Panc1 (cell line): ENCODE data around the gene CYB5RL. TPM values are rescaled to one million over a fixed set of nuclear protein-coding genes. Genes with fewer than 3 reads are reported as not detected.

Experiments
- ATAC-seq: fragments of 200-7000 bp; cut with Tn5 transposase; 2 replicates; pipeline ENCODE4 v1.9.1; 2020; ENCODE audit warnings: mild to moderate bottlenecking, moderate library complexity
- BruUV-seq: library from RNA; stranded (reverse); fragments of 400-500 nt; replicated peaks from 2 replicates; lab custom pipeline; 2021; lab: Mats Ljungman, UMichigan
- CTCF ChIA-PET: fragments of 300-600 bp; sonication (Branson Sonifier 250); formaldehyde crosslinking; loops from one replicate; lab custom pipeline; 2022; ENCODE audit warnings: antibody characterized with exemption; lab: Charles Lee
- POLR2A ChIA-PET: fragments of 300-600 bp; sonication (Branson Sonifier 250); formaldehyde crosslinking; loops from one replicate; lab custom pipeline; 2022; ENCODE audit warnings: antibody characterized with exemption; lab: Charles Lee
- DNase-seq: peaks from one replicate; pipeline ENCODE4 v3.0.0-alpha.2; 2010; ENCODE audit warnings: low read depth, low spot score
- H3K27ac ChIP-seq: 2 replicates; pipeline ENCODE4 v1.5.1; 2011; ENCODE audit warnings: mild to moderate bottlenecking, low read length, inconsistent platforms
- H3K27me3 ChIP-seq: fragments of 200-500 bp; sonication (Bioruptor generic); 2 replicates; pipeline ENCODE4 v1.6.0; 2014; ENCODE audit warnings: low read length, inconsistent platforms; ENCODE audit not compliant: control insufficient read depth, insufficient read depth
- H3K36me3 ChIP-seq: fragments of 200-500 bp; sonication (Bioruptor generic); 2 replicates; pipeline ENCODE4 v1.5.1; 2014; ENCODE audit warnings: inconsistent platforms, mild to moderate bottlenecking, low read length, moderate library complexity; ENCODE audit not compliant: control insufficient read depth, insufficient read depth
- H3K4me1 ChIP-seq: 2 replicates; pipeline ENCODE4 v1.5.1; 2011; ENCODE audit warnings: inconsistent platforms, mild to moderate bottlenecking, low read length, moderate library complexity; ENCODE audit not compliant: control insufficient read depth, insufficient read depth
- H3K4me3 ChIP-seq, 2 experiments: 2 replicates each; pipeline ENCODE4 v1.5.1; 2011 to 2012; ENCODE audit warnings: low read depth in 2 of 2, low read length in 2 of 2, mild to moderate bottlenecking in 2 of 2, inconsistent platforms in 1 of 2, moderate library complexity in 1 of 2
- H3K9me3 ChIP-seq: fragments of 200-500 bp; sonication (Bioruptor generic); 2 replicates; pipeline ENCODE4 v1.5.1; 2014; ENCODE audit warnings: low read depth, mild to moderate bottlenecking, inconsistent platforms, low read length, moderate library complexity; ENCODE audit not compliant: control insufficient read depth, insufficient read depth
- CTCF ChIP-seq: fragments of 450-650 bp; IDR thresholded peaks from 2 replicates; pipeline ENCODE4 v1.5.1; 2017; ENCODE audit warnings: mild to moderate bottlenecking
- POLR2AphosphoS5 ChIP-seq: IDR thresholded peaks from 2 replicates; pipeline ENCODE4 v1.6.1; 2012; ENCODE audit warnings: mild to moderate bottlenecking, low read depth, low read length, moderate library complexity
- REST ChIP-seq, 2 experiments: IDR thresholded peaks; 2 replicates each; pipeline ENCODE4 v1.6.1; 2011 to 2012; ENCODE audit warnings: low read depth in 2 of 2, control low read depth in 1 of 2, low read length in 1 of 2, mild to moderate bottlenecking in 1 of 2, moderate library complexity in 1 of 2; ENCODE audit not compliant: insufficient read depth in 1 of 2
- SIN3A ChIP-seq: IDR thresholded peaks from 2 replicates; pipeline ENCODE4 v1.6.1; 2012; ENCODE audit warnings: low read depth, mild to moderate bottlenecking, low read length, moderate library complexity, borderline replicate concordance; ENCODE audit not compliant: insufficient read depth
- TCF7L2 ChIP-seq: IDR thresholded peaks from 2 replicates; pipeline ENCODE4 v1.6.1; 2011; ENCODE audit warnings: mild to moderate bottlenecking, low read depth, low read length, inconsistent platforms
- in situ Hi-C: cut with HindIII; loops from 2 replicates; pipeline ENCODE4 v1.10.0; 2016; ENCODE audit warnings: low sequenced_read_pairs, low pct_unique_long_range_greater_than_20kb
- intact Hi-C: fragments of 100-400 bp; cut with micrococcal nuclease; formaldehyde crosslinking; loops from one replicate; pipeline ENCODE4 v1.10.0; 2022; ENCODE audit not compliant: unreplicated experiment
- total RNA-seq: library from RNA; stranded (reverse); gene quantifications from one replicate; pipeline ENCODE4 v1.2.1, GENCODE V29; 2021; ENCODE audit not compliant: unreplicated experiment

Gene CYB5RL
- total RNA-seq, 1 experiment from 2014 or later: 19.4 TPM

- no peak overlapping the region for H3K27ac ChIP-seq
- no peaks in the 10 kb centered on the region for H3K36me3 ChIP-seq
- no peak for DNase-seq
- CTCF ChIA-PET: interaction anchor here (0.6 kb wide), 1 partner anchor 125 kb away, joined by 5 read pairs; no protein-coding TSS in a partner anchor
- H3K4me3 ChIP-seq: no peak overlapping the region
- TF ChIP-seq TCF7L2 (no peak), POLR2AphosphoS5 (no peak), CTCF (no peak), REST (IDR thresholded peaks at IDR 0.05; ENCODE audit: insufficient read depth in 1 of 2, low read depth in 2 of 2, low read length in 1 of 2) (no peak), SIN3A (no peak)
- in situ Hi-C loops (no loop called here), intact Hi-C loops (no loop called here)
- no peaks in the 10 kb centered on the region for H3K9me3 ChIP-seq
- ATAC-seq: no peak
- POLR2A ChIA-PET: interaction anchor here (0.5 kb wide), 1 partner anchor 90 kb away, joined by 13 read pairs; no protein-coding TSS in a partner anchor
- no TSS peak for BruUV-seq
- no peaks in the 10 kb centered on the region for H3K27me3 ChIP-seq
- no peaks in the 10 kb centered on the region for H3K4me1 ChIP-seq
Observed at GRCh38 chr1:54163573-54163972, 36.3 kb downstream of the CYB5RL start.

- intact Hi-C loops (no loop called here), in situ Hi-C loops (no loop called here)
- Histone ChIP-seq H3K9me3 (no peaks in the 10 kb centered on the region), H3K27me3 (no peaks in the 10 kb centered on the region), H3K36me3 (no peaks in the 10 kb centered on the region), H3K4me1 (no peaks in the 10 kb centered on the region), H3K4me3 (no peak overlapping the region), H3K27ac (no peak overlapping the region)
- no peak for DNase-seq
- POLR2A ChIA-PET: no interaction called here
- CTCF ChIA-PET: no interaction called here
- no peak for TF ChIP-seq SIN3A
- TF ChIP-seq REST (IDR thresholded peaks at IDR 0.05; ENCODE audit: insufficient read depth in 1 of 2, low read depth in 2 of 2, low read length in 1 of 2): no peak
- TF ChIP-seq CTCF: no peak
- TF ChIP-seq POLR2AphosphoS5: no peak
- no peak for TF ChIP-seq TCF7L2
- no TSS peak for BruUV-seq
- no peak for ATAC-seq
Observed at GRCh38 chr1:54163051-54163450, 36.8 kb downstream of the CYB5RL start.
